HG03520 (cell line): ENCODE measurements around the gene SNRPD3.
"Not testable (repeated sequence)": the region's sequence is repeated elsewhere in the genome, so short reads cannot be mapped to it uniquely, and the experiment has no call there.

Experiments used
- ATAC-seq: cut with Tn5 transposase; IDR thresholded peaks from one replicate; pipeline ENCODE4 v1.9.1; 2021; ENCODE audit warnings: mild to moderate bottlenecking, moderate library complexity; ENCODE audit not compliant: unreplicated experiment

SNRPD3 gene

DNA sequence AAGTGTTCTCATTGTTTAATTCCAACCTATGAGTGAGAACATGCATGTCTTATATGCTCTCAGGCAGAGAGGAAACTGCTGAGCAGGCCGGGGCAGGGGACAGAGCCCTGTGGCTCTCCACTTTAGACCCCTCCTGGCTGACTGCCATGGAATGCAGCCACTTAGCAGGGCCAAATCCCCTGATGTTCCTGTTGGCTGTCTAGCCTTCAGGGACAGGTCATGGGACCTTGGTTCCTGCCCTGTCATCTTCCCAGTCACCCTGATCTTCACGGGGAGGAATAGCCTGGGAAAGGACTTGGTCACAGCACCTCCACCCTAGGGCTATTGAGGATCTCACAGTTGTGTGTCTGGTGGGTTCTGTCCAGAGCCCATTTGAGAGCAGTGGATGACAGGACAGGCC, 50.5 kb downstream of the SNRPD3 start:
- ATAC-seq: not testable (repeated sequence)

- peak; percentile 75 for ATAC-seq
Observed at GRCh38 chr22:24607429-24607983, 51.7 kb downstream of the SNRPD3 start.

DNA sequence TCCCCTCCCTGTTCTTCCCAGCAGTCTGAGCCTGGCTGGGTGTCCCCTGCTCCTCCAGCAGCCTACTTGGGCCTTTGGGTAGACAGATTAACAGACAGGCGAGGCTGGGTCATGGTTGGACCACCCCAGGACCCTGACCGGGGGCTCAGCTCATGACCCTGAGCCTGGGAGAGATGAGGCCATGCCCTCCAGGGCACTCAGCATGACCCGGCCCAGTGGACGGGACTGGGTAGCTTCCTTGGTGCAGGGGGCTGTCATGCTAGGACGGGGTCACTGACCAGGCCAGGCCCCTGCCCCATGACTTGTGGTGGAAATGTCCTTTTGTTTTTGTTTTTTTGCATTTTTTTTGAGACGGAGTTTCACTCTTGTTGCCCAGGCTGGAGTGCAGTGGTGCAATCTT, 52.5 kb downstream of the SNRPD3 start:
- ATAC-seq: not testable (repeated sequence)

GRCh38 chr22:24609888-24610287, 54.1 kb downstream of the SNRPD3 start:
- ATAC-seq: not testable (repeated sequence)

- ATAC-seq: not testable (repeated sequence)
Observed at GRCh38 chr22:24614794-24615193, 59.0 kb downstream of the SNRPD3 start.

GRCh38 chr22:24621244-24621643, 65.4 kb downstream of the SNRPD3 start:
- ATAC-seq: not testable (repeated sequence)

DNA sequence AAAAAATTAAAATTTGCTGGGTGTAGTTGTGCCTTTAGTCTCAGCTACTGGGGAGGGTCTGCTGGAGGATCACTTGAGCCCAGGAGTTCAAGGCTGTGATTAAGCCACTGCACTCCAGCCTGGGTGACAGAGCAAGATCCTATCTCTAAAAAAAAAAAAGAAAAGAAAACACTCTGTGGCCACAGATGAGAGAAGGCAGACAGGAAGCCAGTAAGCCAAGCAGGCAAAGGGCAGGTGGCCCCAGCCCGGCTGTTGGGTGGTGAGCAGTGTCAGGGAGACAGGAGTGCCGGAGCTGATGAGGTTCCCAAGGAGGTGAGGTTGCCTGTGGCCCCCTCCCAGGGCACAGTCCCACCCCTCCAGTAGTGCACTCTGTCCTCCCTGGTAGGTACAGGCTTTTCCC, 66.8 kb downstream of the SNRPD3 start:
- ATAC-seq: not testable (repeated sequence)
